Measurements from ENCODE around the gene SLC37A3. TPM values are rescaled to one million over a fixed set of nuclear protein-coding genes. Genes with fewer than 3 reads are reported as not detected.
"Not testable (repeated sequence)": the region's sequence is repeated elsewhere in the genome, so short reads cannot be mapped to it uniquely, and the experiment has no call there.

Gene SLC37A3
- total and polyA plus RNA-seq, 2 experiments from 2014 or later: 44.9 to 64.5 TPM

DNA sequence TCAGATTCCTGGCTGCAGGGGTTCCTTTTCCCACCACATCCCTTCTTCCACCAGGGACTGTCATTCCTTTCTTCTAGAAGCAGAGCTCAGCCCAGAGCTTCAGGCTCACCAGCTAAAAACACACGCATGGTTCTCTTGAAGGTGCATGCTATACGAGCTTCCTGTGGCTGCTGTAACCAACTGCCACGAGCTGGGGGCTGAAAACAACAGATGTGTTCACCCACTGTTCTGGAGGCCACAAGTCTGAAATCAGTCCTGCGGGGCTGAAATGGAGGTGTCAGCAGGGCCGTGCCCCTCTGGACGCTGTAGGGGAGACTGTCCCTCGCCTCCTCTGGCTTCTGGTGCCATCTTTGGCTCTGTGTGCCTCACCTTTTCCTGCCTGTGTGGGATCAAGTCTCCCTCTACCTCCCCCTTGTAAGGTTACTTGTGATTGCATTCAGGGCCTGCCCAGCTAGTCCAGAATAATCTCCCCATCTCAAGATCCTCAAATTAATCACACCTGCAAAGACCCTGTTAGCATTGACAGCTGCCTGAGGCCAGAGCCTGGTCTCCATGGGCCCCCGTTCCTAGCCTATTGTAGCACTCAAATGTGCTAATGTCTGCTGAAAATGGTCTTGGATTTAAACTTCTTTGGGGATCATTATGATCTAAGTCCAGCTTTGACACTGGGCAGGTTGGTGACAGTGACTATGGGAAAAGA, 19.3 kb upstream of the SLC37A3 start:
- Histone ChIP-seq H3K36me3 (replicated peaks; ENCODE audit: insufficient read depth, low read depth) (no peaks in the 10 kb centered on the region), H3K9me2 (replicated peaks; ENCODE audit: insufficient read depth) (no peaks in the 10 kb centered on the region), H3K4me3 (no peak overlapping the region), H2AFZ (no peak overlapping the region), H3K4me1 (ENCODE audit: insufficient read depth) (peaks cover 7% of the 10 kb centered on the region), H3K9me3 (ENCODE audit: low read depth) (no peaks in the 10 kb centered on the region), H3K27me3 (no peaks in the 10 kb centered on the region), H3K4me2 (no peak overlapping the region), H4K20me1 (ENCODE audit: insufficient read depth, poor library complexity, severe bottlenecking) (no peaks in the 10 kb centered on the region), H3K27ac (no peak overlapping the region), H3K79me2 (no peaks in the 10 kb centered on the region)
- TF ChIP-seq EZH2 (IDR thresholded peaks at IDR 0.05; ENCODE audit: borderline replicate concordance) (no peak), EZH2phosphoT487 (IDR thresholded peaks at IDR 0.05; ENCODE audit: low read depth, severe bottlenecking, unreplicated experiment) (no peak)
- TF ChIP-seq, protein P1, sequence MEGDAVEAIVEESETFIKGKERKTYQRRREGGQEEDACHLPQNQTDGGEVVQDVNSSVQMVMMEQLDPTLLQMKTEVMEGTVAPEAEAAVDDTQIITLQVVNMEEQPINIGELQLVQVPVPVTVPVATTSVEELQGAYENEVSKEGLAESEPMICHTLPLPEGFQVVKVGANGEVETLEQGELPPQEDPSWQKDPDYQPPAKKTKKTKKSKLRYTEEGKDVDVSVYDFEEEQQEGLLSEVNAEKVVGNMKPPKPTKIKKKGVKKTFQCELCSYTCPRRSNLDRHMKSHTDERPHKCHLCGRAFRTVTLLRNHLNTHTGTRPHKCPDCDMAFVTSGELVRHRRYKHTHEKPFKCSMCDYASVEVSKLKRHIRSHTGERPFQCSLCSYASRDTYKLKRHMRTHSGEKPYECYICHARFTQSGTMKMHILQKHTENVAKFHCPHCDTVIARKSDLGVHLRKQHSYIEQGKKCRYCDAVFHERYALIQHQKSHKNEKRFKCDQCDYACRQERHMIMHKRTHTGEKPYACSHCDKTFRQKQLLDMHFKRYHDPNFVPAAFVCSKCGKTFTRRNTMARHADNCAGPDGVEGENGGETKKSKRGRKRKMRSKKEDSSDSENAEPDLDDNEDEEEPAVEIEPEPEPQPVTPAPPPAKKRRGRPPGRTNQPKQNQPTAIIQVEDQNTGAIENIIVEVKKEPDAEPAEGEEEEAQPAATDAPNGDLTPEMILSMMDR (IDR thresholded peaks at IDR 0.05; ENCODE audit: poor library complexity): no peak
- no peak for DNase-seq (ENCODE audit: low spot score)
- 79% methylated on average over 8 of the region's 8 CpGs for WGBS (ENCODE audit: low lambda C conversion rate, missing lambda C conversion rate)

DNA sequence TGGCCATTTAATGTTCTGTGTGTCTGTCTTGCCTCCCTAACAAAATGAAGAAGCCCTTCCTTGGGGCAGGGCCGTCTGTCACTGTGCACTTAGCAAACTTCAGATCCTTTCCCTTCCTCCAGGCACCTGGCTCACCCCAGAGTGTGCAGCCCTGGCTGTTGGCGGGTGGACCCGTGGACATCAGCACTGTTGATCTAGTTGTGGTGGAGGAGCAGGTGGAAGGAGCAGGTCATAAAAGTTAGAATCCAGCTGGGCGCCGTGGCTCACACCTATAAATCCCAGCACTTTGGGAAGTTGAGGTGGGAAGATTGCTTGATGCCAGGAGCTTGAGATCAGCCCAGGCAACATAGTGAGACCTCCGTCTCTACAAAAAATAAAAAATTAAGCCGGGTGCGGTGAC, 18.2 kb upstream of the SLC37A3 start:
- Histone ChIP-seq H3K9me3 (ENCODE audit: low read depth) (no peaks in the 10 kb centered on the region), H3K36me3 (replicated peaks; ENCODE audit: insufficient read depth, low read depth) (no peaks in the 10 kb centered on the region), H2AFZ (no peak overlapping the region), H3K27me3 (no peaks in the 10 kb centered on the region), H3K4me1 (ENCODE audit: insufficient read depth) (peaks cover 7% of the 10 kb centered on the region), H3K27ac (no peak overlapping the region), H3K4me3 (no peak overlapping the region), H4K20me1 (ENCODE audit: insufficient read depth, poor library complexity, severe bottlenecking) (no peaks in the 10 kb centered on the region), H3K9me2 (replicated peaks; ENCODE audit: insufficient read depth) (no peaks in the 10 kb centered on the region), H3K4me2 (no peak overlapping the region), H3K79me2 (no peaks in the 10 kb centered on the region)
- no peak for TF ChIP-seq EZH2phosphoT487 (IDR thresholded peaks at IDR 0.05; ENCODE audit: low read depth, severe bottlenecking, unreplicated experiment)
- TF ChIP-seq, protein P1 (IDR thresholded peaks at IDR 0.05; ENCODE audit: poor library complexity): no peak
- TF ChIP-seq EZH2 (IDR thresholded peaks at IDR 0.05; ENCODE audit: borderline replicate concordance): no peak
- 80% methylated on average over 8 of the region's 8 CpGs for WGBS (ENCODE audit: low lambda C conversion rate, missing lambda C conversion rate)
- DNase-seq (ENCODE audit: low spot score): no peak

DNA sequence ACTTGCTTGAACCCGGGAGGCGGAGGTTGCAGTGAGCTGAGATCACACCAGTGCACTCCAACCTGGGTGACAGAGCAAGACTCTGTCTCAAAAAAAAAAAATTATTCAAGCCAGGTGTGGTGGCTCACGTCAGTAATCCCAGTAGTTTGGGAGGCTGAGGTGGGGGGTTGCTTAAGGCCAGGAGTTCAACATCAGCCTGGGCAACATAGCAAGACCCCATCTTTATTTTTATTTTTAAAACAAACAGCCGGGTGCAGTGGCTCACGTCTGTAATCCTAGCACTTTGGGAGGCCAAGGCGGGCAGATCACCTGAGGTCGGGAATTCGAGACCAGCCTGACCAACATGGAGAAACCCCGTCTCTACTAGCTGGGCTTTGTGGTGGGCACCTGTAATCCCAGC, 17.5 kb upstream of the SLC37A3 start:
- H3K4me2 ChIP-seq; DNase-seq (ENCODE audit: low spot score); H3K27ac ChIP-seq; H3K9me2 ChIP-seq (replicated peaks; ENCODE audit: insufficient read depth); H3K27me3 ChIP-seq; H3K4me1 ChIP-seq (ENCODE audit: insufficient read depth); H3K79me2 ChIP-seq; H4K20me1 ChIP-seq (ENCODE audit: insufficient read depth, poor library complexity, severe bottlenecking); H2AFZ ChIP-seq; H3K36me3 ChIP-seq (replicated peaks; ENCODE audit: insufficient read depth, low read depth); H3K9me3 ChIP-seq (ENCODE audit: low read depth); H3K4me3 ChIP-seq: not testable (repeated sequence)
- 97% methylated on average over 9 of the region's 9 CpGs for WGBS (ENCODE audit: low lambda C conversion rate, missing lambda C conversion rate)

DNA sequence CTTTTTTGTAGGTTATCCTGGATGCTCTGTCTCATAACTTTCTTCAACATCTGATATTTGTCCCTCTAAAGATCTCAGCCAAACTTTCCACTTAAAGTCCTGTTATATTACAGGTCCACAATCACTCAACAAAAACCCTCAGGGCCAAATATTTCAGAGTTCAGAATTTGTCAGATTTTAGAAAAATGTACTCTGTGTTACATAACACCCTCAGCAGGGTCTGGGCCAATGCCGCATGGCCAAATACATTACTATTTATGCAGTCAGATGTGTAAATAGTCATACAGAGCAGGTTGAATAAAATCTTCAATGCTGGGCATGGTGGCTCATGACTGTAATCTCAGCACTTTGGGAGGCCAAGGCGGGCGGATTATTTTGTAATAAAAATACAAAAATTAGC, 17.0 kb upstream of the SLC37A3 start:
- Histone ChIP-seq H3K4me3 (no peak overlapping the region), H3K4me2 (no peak overlapping the region), H3K27me3 (no peaks in the 10 kb centered on the region), H3K79me2 (no peaks in the 10 kb centered on the region), H3K4me1 (ENCODE audit: insufficient read depth) (peaks cover 7% of the 10 kb centered on the region), H3K9me3 (ENCODE audit: low read depth) (no peaks in the 10 kb centered on the region), H4K20me1 (ENCODE audit: insufficient read depth, poor library complexity, severe bottlenecking) (no peaks in the 10 kb centered on the region), H3K36me3 (replicated peaks; ENCODE audit: insufficient read depth, low read depth) (no peaks in the 10 kb centered on the region), H3K27ac (no peak overlapping the region), H3K9me2 (replicated peaks; ENCODE audit: insufficient read depth) (no peaks in the 10 kb centered on the region), H2AFZ (no peak overlapping the region)
- 97% methylated on average over 3 of the region's 3 CpGs for WGBS (ENCODE audit: low lambda C conversion rate, missing lambda C conversion rate)
- DNase-seq (ENCODE audit: low spot score): no peak
- TF ChIP-seq EZH2phosphoT487 (IDR thresholded peaks at IDR 0.05; ENCODE audit: low read depth, severe bottlenecking, unreplicated experiment): no peak
- TF ChIP-seq EZH2 (IDR thresholded peaks at IDR 0.05; ENCODE audit: borderline replicate concordance): no peak
- TF ChIP-seq, protein P1 (IDR thresholded peaks at IDR 0.05; ENCODE audit: poor library complexity): no peak
